ENCODE data around the gene BMERB1. TPM values are rescaled to one million over a fixed set of nuclear protein-coding genes. Genes with fewer than 3 reads are reported as not detected.
A peak's percentile ranks its signal among the peaks of the same experiment; 100 is the strongest.

The BMERB1 gene
- total RNA-seq, 3 donors from 2014 or later = 25.3 to 77.8 (median 38.7) TPM

GRCh38 chr16:15507959-15508627, 73.7 kb downstream of the BMERB1 start:
- intact Hi-C loops (cut with DNase I; ENCODE audit: low total_unique reads) = no loop called here
- peak overlapping the region; percentile 21 to 59 for H3K27ac ChIP-seq
- no peaks in the 10 kb centered on the region for H3K27me3 ChIP-seq
- no peaks in the 10 kb centered on the region for H3K4me1 ChIP-seq
- DNase-seq (ENCODE audit: low spot score in 2 of 2) = no peak
- H3K9me3 ChIP-seq = no peaks in the 10 kb centered on the region
- no peaks in the 10 kb centered on the region for H3K36me3 ChIP-seq
- no peak overlapping the region for H3K4me3 ChIP-seq
- no peak for TF ChIP-seq POLR2AphosphoS5 (IDR thresholded peaks at IDR 0.05)
- no peak for TF ChIP-seq POLR2A (IDR thresholded peaks at IDR 0.05)
- TF ChIP-seq CTCF (IDR thresholded peaks at IDR 0.05) = no peak

- H3K27me3 ChIP-seq = no peaks in the 10 kb centered on the region
- peak overlapping the region in 1 of 2 donors; percentile 50 for H3K27ac ChIP-seq
- H3K4me3 ChIP-seq = no peak overlapping the region
- H3K4me1 ChIP-seq = no peaks in the 10 kb centered on the region
- intact Hi-C loops (cut with DNase I; ENCODE audit: low total_unique reads) = no loop called here
- peak; percentile 54 to 65 for DNase-seq (ENCODE audit: low spot score in 2 of 2)
- no peaks in the 10 kb centered on the region for H3K36me3 ChIP-seq
- TF ChIP-seq POLR2AphosphoS5 (IDR thresholded peaks at IDR 0.05) (no peak), POLR2A (IDR thresholded peaks at IDR 0.05) (no peak), CTCF (IDR thresholded peaks at IDR 0.05) (no peak)
- H3K9me3 ChIP-seq = no peaks in the 10 kb centered on the region
These were observed 74.7 kb downstream of the BMERB1 start for GRCh38 chr16:15509051-15509592.

GRCh38 chr16:15509593-15510535, 75.5 kb downstream of the BMERB1 start:
- no peak overlapping the region for H3K4me3 ChIP-seq
- DNase-seq (ENCODE audit: low spot score in 2 of 2) = peak in 1 of 2 donors; percentile 21
- no peaks in the 10 kb centered on the region for H3K9me3 ChIP-seq
- peak overlapping the region in 1 of 2 donors; percentile 50 for H3K27ac ChIP-seq
- intact Hi-C loops (cut with DNase I; ENCODE audit: low total_unique reads) = no loop called here
- TF ChIP-seq POLR2A (IDR thresholded peaks at IDR 0.05) (no peak), CTCF (IDR thresholded peaks at IDR 0.05) (no peak), POLR2AphosphoS5 (IDR thresholded peaks at IDR 0.05) (no peak)
- H3K4me1 ChIP-seq = no peaks in the 10 kb centered on the region
- no peaks in the 10 kb centered on the region for H3K27me3 ChIP-seq
- no peaks in the 10 kb centered on the region for H3K36me3 ChIP-seq

GRCh38 chr16:15510992-15511391, 76.6 kb downstream of the BMERB1 start:
- no peak for TF ChIP-seq POLR2A (IDR thresholded peaks at IDR 0.05)
- no peak for TF ChIP-seq POLR2AphosphoS5 (IDR thresholded peaks at IDR 0.05)
- no peak for TF ChIP-seq CTCF (IDR thresholded peaks at IDR 0.05)
- Histone ChIP-seq H3K27ac (no peak overlapping the region), H3K4me3 (no peak overlapping the region), H3K27me3 (no peaks in the 10 kb centered on the region), H3K4me1 (no peaks in the 10 kb centered on the region), H3K9me3 (no peaks in the 10 kb centered on the region), H3K36me3 (no peaks in the 10 kb centered on the region)
- DNase-seq (ENCODE audit: low spot score in 2 of 2) = no peak
- intact Hi-C loops (cut with DNase I; ENCODE audit: low total_unique reads) = no loop called here
